Panc1 (cell line): ENCODE data around the gene FAT2. TPM values are rescaled to one million over a fixed set of nuclear protein-coding genes. Genes with fewer than 3 reads are reported as not detected.
"Not testable (repeated sequence)": the region's sequence is repeated elsewhere in the genome, so short reads cannot be mapped to it uniquely, and the experiment has no call there.

Experiments
- ATAC-seq: fragments of 200-7000 bp; cut with Tn5 transposase; 2 replicates; pipeline ENCODE4 v1.9.1; 2020; ENCODE audit warnings: mild to moderate bottlenecking, moderate library complexity
- BruUV-seq: library from RNA; stranded (reverse); fragments of 400-500 nt; replicated peaks from 2 replicates; lab custom pipeline; 2021; lab: Mats Ljungman, UMichigan
- CTCF ChIA-PET: fragments of 300-600 bp; sonication (Branson Sonifier 250); formaldehyde crosslinking; loops from one replicate; lab custom pipeline; 2022; ENCODE audit warnings: antibody characterized with exemption; lab: Charles Lee
- POLR2A ChIA-PET: fragments of 300-600 bp; sonication (Branson Sonifier 250); formaldehyde crosslinking; loops from one replicate; lab custom pipeline; 2022; ENCODE audit warnings: antibody characterized with exemption; lab: Charles Lee
- DNase-seq: peaks from one replicate; pipeline ENCODE4 v3.0.0-alpha.2; 2010; ENCODE audit warnings: low read depth, low spot score
- H3K27ac ChIP-seq: 2 replicates; pipeline ENCODE4 v1.5.1; 2011; ENCODE audit warnings: mild to moderate bottlenecking, low read length, inconsistent platforms
- H3K27me3 ChIP-seq: fragments of 200-500 bp; sonication (Bioruptor generic); 2 replicates; pipeline ENCODE4 v1.6.0; 2014; ENCODE audit warnings: low read length, inconsistent platforms; ENCODE audit not compliant: control insufficient read depth, insufficient read depth
- H3K36me3 ChIP-seq: fragments of 200-500 bp; sonication (Bioruptor generic); 2 replicates; pipeline ENCODE4 v1.5.1; 2014; ENCODE audit warnings: inconsistent platforms, mild to moderate bottlenecking, low read length, moderate library complexity; ENCODE audit not compliant: control insufficient read depth, insufficient read depth
- H3K4me1 ChIP-seq: 2 replicates; pipeline ENCODE4 v1.5.1; 2011; ENCODE audit warnings: inconsistent platforms, mild to moderate bottlenecking, low read length, moderate library complexity; ENCODE audit not compliant: control insufficient read depth, insufficient read depth
- H3K4me3 ChIP-seq, 2 experiments: 2 replicates each; pipeline ENCODE4 v1.5.1; 2011 to 2012; ENCODE audit warnings: low read depth in 2 of 2, low read length in 2 of 2, mild to moderate bottlenecking in 2 of 2, inconsistent platforms in 1 of 2, moderate library complexity in 1 of 2
- H3K9me3 ChIP-seq: fragments of 200-500 bp; sonication (Bioruptor generic); 2 replicates; pipeline ENCODE4 v1.5.1; 2014; ENCODE audit warnings: low read depth, mild to moderate bottlenecking, inconsistent platforms, low read length, moderate library complexity; ENCODE audit not compliant: control insufficient read depth, insufficient read depth
- CTCF ChIP-seq: fragments of 450-650 bp; IDR thresholded peaks from 2 replicates; pipeline ENCODE4 v1.5.1; 2017; ENCODE audit warnings: mild to moderate bottlenecking
- POLR2AphosphoS5 ChIP-seq: IDR thresholded peaks from 2 replicates; pipeline ENCODE4 v1.6.1; 2012; ENCODE audit warnings: mild to moderate bottlenecking, low read depth, low read length, moderate library complexity
- REST ChIP-seq, 2 experiments: IDR thresholded peaks; 2 replicates each; pipeline ENCODE4 v1.6.1; 2011 to 2012; ENCODE audit warnings: low read depth in 2 of 2, control low read depth in 1 of 2, low read length in 1 of 2, mild to moderate bottlenecking in 1 of 2, moderate library complexity in 1 of 2; ENCODE audit not compliant: insufficient read depth in 1 of 2
- SIN3A ChIP-seq: IDR thresholded peaks from 2 replicates; pipeline ENCODE4 v1.6.1; 2012; ENCODE audit warnings: low read depth, mild to moderate bottlenecking, low read length, moderate library complexity, borderline replicate concordance; ENCODE audit not compliant: insufficient read depth
- TCF7L2 ChIP-seq: IDR thresholded peaks from 2 replicates; pipeline ENCODE4 v1.6.1; 2011; ENCODE audit warnings: mild to moderate bottlenecking, low read depth, low read length, inconsistent platforms
- in situ Hi-C: cut with HindIII; loops from 2 replicates; pipeline ENCODE4 v1.10.0; 2016; ENCODE audit warnings: low sequenced_read_pairs, low pct_unique_long_range_greater_than_20kb
- intact Hi-C: fragments of 100-400 bp; cut with micrococcal nuclease; formaldehyde crosslinking; loops from one replicate; pipeline ENCODE4 v1.10.0; 2022; ENCODE audit not compliant: unreplicated experiment
- total RNA-seq: library from RNA; stranded (reverse); gene quantifications from one replicate; pipeline ENCODE4 v1.2.1, GENCODE V29; 2021; ENCODE audit not compliant: unreplicated experiment

Gene FAT2
- total RNA-seq, 1 experiment from 2014 or later, result not detected

- DNase-seq, result no peak
- ATAC-seq, result no peak
- Histone ChIP-seq H3K4me1 (no peaks in the 10 kb centered on the region), H3K9me3 (no peaks in the 10 kb centered on the region), H3K36me3 (no peaks in the 10 kb centered on the region), H3K4me3 (no peak overlapping the region), H3K27me3 (no peaks in the 10 kb centered on the region; the same call in 1 of the 2 replicates), H3K27ac (no peak overlapping the region)
- in situ Hi-C loops, result no loop called here
- TF ChIP-seq POLR2AphosphoS5, result no peak
- TF ChIP-seq REST (IDR thresholded peaks at IDR 0.05; ENCODE audit: insufficient read depth in 1 of 2, low read depth in 2 of 2, low read length in 1 of 2), result no peak
- no peak for TF ChIP-seq SIN3A
- TF ChIP-seq TCF7L2, result no peak
- TF ChIP-seq CTCF, result no peak
- intact Hi-C loops, result no loop called here
- CTCF ChIA-PET, result no interaction called here
- POLR2A ChIA-PET, result no interaction called here
- BruUV-seq, result no TSS peak
These were observed 10.9 kb downstream of the FAT2 start for GRCh38 chr5:151580239-151580638.

- CTCF ChIA-PET, H3K4me3 ChIP-seq, H3K4me1 ChIP-seq, POLR2A ChIA-PET, in situ Hi-C loops, intact Hi-C loops, ATAC-seq, DNase-seq, H3K27ac ChIP-seq, H3K9me3 ChIP-seq, H3K27me3 ChIP-seq, BruUV-seq, H3K36me3 ChIP-seq: not testable (repeated sequence)
These were observed 12.0 kb downstream of the FAT2 start for GRCh38 chr5:151579146-151579545.

- CTCF ChIA-PET, result no interaction called here
- POLR2A ChIA-PET, result no interaction called here
- Histone ChIP-seq H3K4me1 (no peaks in the 10 kb centered on the region), H3K27ac (no peak overlapping the region), H3K27me3 (peaks cover 3% of the 10 kb centered on the region; the same call in 1 of the 2 replicates), H3K9me3 (no peaks in the 10 kb centered on the region), H3K4me3 (no peak overlapping the region), H3K36me3 (no peaks in the 10 kb centered on the region)
- no TSS peak for BruUV-seq
- ATAC-seq (no peak), DNase-seq (no peak)
- TF ChIP-seq TCF7L2 (no peak), CTCF (no peak), POLR2AphosphoS5 (no peak), SIN3A (no peak), REST (IDR thresholded peaks at IDR 0.05; ENCODE audit: insufficient read depth in 1 of 2, low read depth in 2 of 2, low read length in 1 of 2) (no peak)
- intact Hi-C loops (no loop called here), in situ Hi-C loops (no loop called here)
These were observed 12.7 kb downstream of the FAT2 start for GRCh38 chr5:151578326-151579025.
